Kidney capillary endothelial cell (primary cell): Measurements from ENCODE around the gene RPS29.
"Not testable (repeated sequence)": the region's sequence is repeated elsewhere in the genome, so short reads cannot be mapped to it uniquely, and the experiment has no call there.

Experiments used
- DNase-seq: peaks from one replicate; pipeline ENCODE4 v3.0.0-alpha.2; 2018; ENCODE audit warnings: low spot score

RPS29 gene

DNA sequence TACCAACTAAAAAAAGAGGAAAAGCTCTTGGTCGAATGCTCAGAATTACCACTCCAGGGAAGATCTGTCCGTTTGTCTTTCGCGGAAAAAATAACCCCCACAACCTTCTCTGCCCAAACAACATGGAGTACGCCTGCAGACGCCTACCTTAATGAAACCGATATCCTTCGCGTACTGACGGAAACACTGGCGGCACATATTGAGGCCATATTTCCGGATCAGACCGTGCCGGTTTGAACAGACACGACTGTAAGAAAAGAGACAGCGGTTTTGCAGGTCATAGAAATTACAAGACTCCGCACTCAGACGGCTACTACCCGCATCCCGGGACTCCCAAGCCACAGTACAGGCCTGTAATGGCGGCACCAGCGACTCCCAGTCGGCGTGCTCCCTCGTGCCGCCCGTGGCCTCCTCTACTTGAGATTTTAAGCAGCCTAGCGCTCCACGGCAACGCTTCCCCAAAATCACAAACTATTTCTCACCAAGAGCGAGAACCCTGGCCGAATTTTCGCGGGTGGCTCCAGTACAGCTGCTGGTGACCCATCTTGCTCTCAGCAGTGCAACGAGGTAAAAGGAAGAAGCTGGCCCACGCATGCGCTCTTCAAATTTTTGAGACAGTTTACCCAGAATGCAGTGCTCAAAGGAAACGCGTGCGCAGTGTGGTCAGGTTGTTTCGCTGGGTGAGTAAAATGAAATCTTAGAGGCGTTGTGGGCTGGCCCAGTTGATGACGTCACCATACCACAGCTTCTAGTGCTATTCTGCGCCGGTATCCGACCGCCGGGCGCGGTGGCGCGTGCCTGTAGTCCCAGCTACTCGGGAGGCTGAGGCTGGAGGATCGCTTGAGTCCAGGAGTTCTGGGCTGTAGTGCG is at the start of gene RPS29:
TSS of gene RPS29 (minus strand) at position 578 of the 870 bp plus-strand sequence. CDS start at position 544, 34 bp downstream.
- peak; percentile 98 for DNase-seq

DNA sequence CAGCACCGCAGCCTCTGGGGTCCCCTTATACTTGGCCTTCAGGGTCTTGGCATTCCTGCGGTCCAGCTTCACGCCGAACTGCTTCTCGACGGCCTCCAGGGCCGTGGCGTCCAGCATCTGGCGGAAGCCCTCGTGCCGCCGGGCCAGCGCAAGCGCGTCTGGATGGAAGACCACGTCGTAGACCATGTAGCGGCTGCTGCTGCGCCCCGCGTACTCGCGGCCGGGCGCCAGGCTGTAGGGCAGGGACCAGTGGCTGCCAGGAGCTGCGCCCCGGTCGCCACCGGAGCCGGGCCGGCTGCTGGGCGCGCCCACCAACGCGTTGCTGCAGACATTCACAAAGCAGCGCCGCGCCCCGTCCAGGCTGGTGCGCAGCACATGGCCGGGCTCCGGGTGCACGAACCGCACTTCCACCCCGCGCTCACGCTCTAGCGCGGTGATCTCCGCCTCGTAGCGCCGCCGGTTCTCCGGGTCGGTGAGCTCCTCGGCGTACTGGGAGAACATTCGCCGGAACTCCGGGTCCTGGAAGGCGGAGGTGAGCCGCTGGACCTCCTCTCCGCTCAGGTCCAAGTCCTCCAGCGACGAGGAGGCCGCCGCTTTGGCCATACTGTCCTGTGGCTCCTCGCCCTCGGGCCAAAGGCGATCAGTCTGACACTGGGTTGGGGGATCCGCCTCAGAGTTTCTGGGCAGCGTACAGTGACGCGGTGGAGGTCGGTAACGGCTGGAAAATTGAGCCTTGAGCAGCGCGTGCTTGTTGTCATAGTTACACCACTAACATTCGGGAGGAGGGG is 48.6 kb upstream of the RPS29 start, which contains the start of gene DNAAF2:
TSS of gene DNAAF2 (minus strand) at position 698 of the 788 bp plus-strand sequence. CDS start at position 603, 95 bp downstream.
- DNase-seq: peak; percentile 47

DNA sequence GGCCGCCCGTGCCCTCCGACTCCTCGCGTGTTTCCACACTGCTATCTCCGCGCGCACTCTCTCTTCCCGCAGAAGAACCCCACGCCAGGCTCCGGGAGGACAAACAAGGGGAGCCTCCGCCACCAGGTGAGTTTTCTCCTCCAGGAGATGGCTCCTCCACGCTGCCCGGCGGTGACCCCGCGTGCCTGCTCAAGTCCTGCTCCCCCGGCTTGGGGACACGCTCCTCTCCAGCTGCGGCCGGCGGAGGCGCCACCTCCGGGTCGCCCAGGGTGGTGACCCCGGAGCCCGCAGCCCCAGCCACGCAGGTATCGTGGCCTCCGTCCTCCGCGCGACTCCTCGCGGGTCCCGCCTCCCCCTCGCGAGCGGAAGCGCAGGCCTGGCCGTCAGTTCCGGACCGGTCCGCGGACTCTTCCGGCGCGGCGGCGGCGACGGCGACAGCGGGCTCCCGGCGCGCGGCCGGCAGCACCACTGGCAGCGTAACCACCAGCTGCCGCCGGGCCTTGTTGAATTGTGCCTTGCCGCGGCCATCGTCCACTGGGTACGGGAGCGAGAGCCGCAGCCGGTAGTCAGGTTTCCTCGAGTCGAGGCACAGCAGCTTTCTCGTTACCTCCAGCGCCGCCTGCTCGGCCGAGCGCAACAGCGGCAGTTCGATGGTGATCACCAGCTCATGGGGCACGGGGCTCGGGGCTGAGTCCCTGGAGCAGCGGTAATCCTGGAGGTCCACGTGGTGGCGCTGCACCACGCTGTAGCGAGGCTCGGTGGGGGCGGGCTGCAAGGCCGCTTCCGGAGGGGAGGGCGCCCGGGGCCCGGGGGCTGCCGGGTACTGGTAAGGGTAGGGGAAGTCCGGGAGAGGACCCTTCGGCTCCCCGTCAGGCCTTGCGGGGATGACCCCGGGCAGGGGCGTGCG is 47.7 kb upstream of the RPS29 start:
- DNase-seq: peak; percentile 87

DNA sequence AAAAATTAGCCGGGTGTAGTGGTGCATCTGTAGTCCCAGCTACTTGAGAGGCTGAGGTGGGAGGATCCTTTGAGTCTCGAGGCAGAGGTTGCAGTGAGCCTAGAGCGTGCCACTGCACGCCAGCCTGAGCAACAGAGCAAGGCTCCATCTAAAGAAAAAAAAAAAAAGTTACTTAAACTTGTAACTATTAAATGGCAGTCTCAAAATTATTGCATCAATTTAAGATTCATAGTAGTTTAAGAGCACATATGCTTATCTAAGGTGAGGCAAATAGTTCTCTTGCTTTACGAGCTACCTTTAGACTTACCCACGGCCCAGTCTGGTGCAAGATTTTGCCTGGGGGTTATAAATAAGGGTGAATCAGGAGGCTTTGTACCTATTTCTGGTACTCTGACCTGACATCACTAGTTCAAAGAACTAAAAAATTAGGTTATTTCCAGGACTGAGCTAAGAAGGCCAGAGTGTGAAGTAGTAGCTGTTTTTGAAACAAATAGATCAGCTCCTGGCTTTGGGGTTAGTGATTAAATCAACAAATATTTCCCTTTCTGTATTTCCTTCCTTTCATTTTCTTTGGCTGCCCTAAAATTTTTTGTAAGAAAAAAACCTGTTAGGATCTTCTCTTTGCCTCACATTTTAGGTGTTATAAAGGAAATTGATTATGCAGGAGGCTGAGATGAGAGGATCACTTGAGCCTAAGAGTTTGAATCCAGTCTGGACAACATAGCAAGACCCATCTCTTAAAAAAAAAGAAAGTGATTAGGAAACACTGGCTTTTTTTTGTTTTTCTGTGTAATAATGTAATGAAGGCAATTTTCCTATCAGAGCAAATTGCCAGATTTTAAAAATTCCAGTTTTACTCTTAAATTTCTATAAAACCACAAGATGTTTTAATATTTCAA is 38.0 kb upstream of the RPS29 start:
- no peak for DNase-seq

DNA sequence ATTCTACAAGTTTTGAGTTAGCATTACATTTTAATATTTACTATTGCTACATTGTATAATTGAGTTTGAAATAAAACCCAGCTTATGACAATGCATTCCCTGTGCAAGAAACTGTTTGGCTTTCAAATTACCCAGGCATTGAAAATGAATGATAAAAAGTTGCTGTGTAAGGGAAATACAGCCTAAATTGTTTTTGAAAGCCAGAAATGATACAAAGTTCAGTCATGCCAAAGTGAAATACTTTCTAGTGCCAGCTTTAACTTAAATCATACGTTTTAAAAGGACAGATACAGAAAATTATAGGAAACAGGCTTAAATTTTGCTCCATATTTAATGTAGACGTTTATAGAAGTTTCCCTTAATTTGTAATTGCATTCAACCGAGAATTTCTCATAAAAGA is 37.2 kb upstream of the RPS29 start:
- no peak for DNase-seq

DNA sequence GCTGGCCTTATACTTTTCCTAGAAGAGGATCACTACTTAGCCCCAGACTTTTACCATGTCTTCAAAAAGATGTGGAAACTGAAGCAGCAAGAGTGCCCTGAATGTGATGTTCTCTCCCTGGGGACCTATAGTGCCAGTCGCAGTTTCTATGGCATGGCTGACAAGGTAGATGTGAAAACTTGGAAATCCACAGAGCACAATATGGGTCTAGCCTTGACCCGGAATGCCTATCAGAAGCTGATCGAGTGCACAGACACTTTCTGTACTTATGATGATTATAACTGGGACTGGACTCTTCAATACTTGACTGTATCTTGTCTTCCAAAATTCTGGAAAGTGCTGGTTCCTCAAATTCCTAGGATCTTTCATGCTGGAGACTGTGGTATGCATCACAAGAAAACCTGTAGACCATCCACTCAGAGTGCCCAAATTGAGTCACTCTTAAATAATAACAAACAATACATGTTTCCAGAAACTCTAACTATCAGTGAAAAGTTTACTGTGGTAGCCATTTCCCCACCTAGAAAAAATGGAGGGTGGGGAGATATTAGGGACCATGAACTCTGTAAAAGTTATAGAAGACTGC is 35.9 kb upstream of the RPS29 start:
- no peak for DNase-seq

DNA sequence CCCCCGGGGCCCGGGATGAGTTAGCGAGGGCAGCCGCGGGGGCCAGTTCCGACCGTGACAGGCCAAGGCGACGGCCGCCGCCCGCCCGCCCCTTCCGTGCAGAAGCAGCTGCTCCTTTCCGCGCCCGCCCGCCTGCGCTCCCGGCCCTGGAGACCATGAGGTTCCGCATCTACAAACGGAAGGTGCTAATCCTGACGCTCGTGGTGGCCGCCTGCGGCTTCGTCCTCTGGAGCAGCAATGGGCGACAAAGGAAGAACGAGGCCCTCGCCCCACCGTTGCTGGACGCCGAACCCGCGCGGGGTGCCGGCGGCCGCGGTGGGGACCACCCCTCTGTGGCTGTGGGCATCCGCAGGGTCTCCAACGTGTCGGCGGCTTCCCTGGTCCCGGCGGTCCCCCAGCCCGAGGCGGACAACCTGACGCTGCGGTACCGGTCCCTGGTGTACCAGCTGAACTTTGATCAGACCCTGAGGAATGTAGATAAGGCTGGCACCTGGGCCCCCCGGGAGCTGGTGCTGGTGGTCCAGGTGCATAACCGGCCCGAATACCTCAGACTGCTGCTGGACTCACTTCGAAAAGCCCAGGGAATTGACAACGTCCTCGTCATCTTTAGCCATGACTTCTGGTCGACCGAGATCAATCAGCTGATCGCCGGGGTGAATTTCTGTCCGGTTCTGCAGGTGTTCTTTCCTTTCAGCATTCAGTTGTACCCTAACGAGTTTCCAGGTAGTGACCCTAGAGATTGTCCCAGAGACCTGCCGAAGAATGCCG is 35.1 kb upstream of the RPS29 start:
- DNase-seq: peak; percentile 38

DNA sequence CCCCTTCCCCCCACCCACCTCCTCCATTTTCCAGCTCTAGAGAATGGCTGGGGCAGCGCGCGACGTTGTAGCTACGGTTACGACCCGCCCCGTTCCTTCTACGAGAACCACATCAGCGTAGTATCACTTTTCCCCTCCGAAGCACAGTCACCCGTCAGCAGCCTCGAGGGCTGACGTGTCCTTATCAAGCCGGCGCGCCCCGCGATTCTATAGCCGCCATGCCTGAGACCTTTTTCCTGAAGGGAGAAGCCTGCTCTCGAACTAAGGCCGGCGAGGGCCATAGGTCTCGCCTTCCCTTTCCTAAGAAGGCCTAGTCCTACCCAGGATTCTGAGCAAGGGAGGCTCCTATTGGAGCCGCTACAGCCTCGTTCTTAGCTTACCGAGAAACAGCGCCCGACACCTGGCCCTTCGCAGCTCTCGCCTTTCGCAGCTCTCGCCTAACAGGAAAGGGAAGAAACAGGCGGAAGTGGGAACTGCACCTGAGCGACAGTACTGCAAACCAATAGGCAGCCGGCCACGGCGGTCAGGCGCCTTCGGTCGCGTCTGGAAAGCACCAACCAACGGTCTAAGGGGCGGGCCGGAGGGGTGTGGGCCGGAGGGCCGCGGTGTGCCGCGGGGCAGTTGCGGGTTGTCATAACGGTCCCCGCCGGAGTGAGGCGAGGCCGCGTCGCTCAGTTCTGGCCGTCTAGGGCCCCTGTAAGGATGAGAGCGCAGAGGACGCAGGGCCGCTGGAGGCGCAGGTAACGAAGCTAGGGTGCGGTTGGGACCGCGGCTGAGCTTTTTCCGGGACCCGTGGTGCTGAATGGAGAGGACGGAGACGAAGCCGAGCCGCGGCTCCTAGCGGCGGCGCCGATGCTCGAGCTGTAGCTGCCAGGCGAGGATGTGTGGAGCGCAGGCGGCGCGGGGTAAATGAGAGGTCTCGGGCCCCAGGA is 34.3 kb upstream of the RPS29 start, which contains the start of the genes MGAT2 and RPL36AL:
TSS of gene MGAT2 (plus strand) at position 618 of the 932 bp plus-strand sequence. CDS start 470 bp downstream, outside the sequence.
TSS of gene RPL36AL (minus strand) at position 445 of the 932 bp plus-strand sequence. CDS start 1,522 bp downstream, outside the sequence.
- DNase-seq: peak; percentile 97

DNA sequence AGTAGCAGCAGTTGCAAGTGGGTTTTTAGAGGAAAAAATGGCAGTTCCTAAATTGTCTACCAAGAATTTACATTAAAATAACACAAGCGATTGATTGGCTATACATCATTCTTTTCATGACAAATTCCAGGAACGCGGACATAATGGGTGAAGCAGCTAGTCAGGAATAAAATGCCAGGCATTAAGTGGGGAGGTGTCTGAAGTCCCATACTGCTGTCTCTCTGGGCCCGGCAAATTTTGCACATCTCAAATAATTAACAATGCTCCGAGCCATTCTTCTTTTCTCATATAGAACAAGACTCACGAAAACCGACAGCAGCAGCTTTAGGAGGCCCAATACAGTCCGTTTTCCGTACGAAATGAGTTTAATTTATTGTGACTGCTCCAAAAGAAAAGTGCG is 33.5 kb upstream of the RPS29 start:
- DNase-seq: no peak

DNA sequence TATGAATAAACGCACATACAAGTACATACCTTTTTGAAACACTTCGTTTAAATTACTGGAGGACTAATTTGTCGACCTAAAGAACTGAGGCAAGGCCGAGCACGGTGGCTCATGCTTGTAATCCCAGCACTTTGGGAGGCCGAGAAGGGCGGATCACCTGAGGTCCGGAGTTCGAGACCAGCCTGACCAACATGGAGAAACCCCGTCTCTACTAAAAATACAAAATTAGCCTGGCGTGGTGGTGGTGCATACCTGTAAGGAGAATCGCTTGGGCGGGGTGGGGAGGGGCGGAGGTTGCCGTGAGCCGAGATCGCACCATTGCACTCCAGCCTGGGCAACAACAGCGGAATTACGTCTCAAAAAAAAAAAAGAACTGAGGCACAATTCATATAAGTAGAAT is 33.1 kb upstream of the RPS29 start:
- DNase-seq: not testable (repeated sequence)

DNA sequence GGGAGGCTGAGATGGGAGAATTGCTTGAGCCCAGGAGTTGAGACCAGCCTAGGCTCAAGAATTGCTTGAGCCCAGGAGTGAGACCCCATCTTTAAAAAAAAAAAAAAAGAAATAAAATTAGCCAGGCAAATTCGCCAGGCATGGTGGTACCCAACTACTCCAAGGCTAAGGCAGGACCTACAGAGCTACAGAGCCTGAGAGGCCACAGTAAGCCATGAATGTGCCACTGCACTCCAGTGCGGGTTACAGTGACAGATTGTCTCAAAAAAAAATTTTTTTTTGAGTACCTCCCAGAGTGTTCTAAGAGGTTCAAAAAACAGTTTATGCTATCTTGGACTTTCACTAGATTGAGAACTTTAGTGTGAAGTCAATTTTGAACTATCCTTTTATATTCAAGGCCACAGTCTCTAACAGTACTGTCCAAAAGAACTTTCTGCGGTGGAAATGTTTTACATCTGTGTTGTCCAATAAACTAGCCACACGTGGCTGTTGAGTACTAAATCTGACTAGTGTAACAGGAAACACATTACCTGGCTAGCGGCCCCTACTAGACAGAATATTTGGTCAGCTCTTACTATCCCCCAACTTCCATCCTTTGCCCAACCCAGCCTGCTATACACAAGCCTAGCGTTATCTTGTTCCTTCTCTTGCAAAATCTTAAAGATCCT is 31.8 kb upstream of the RPS29 start:
- DNase-seq: no peak

DNA sequence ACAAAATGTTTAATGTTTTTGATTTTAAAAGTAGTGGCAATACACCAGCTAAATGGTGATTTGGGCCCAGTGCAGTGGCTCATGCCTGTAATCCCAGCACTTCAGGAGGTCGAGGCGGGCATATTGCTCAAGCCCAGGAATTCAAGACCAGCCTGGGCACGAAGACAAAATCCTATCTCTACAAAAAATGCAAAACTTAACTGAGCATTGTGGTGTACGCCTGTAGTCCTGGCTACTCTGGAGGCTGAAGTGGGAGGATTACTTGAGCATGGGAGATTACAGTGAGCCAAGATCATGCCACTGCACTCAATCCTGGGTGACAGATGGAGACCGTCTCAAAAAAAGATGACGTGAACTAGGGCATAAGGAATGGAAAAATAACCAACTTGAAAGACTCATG is 29.6 kb upstream of the RPS29 start:
- no peak for DNase-seq

DNA sequence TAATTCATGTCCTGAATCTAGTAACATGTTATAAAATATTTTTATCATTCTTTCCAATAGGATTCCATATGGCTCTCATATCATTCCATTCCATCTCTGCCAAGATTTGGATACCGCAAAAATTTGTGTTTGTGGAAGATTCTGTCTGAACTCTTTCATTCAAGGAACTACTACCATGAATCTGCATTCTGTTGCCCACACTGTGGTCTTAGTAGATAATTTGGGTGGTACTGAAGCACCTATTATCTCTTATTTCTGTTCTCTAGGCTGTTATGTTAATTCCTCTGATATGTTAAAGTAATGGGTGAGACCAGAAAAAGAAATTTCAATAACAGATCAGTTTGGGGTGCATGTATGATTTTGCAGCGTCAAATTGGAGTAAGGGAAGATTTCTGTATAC is 28.0 kb upstream of the RPS29 start:
- DNase-seq: no peak

DNA sequence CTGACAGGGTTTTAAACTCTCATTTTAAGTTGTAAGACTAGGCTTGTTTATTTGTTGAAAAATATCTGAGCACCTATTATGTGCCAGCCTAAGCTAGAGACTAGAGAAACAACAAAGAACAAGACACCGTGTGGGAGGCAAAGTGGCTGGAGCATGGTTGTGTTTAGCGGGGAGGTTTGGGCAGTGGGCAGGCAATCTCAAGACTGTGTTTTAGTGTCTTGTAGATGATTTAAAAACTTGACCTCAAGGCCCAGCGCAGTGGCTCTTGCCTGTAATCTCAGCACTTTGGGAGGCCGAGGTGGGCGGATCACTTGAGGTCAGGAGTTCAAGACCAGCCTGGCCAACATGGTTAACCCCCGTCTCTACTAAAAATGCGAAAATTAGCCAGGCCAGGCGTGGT is 26.5 kb upstream of the RPS29 start:
- no peak for DNase-seq

DNA sequence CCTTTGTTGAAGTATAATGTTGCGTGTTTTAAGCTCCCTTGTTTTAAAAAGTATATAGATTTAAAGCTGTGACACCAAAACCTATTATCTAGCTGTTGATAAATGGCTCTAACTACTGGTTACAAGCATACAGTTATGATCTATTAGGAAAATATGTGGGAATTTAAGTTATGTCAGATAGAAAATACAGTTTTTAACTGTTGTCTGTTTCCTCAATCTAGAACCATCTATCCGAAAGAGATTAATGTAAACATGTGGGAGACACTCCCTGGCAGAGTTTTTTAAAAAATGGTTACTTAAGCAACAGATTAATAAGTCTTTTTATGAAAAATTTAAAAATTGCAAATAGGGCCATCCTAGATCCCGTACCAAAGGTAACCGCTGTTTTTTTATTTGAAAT is 26.1 kb upstream of the RPS29 start:
- DNase-seq: no peak

DNA sequence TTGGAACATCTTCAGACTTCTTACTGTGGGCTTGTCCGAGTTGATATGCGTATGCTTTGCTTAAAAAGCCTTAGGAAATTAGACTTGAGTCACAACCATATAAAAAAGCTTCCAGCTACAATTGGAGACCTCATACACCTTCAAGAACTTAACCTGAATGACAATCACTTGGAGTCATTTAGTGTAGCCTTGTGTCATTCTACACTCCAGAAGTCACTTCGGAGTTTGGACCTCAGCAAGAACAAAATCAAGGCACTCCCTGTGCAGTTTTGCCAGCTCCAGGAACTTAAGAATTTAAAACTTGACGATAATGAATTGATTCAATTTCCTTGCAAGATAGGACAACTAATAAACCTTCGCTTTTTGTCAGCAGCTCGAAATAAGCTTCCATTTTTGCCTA is 21.4 kb upstream of the RPS29 start:
- no peak for DNase-seq

DNA sequence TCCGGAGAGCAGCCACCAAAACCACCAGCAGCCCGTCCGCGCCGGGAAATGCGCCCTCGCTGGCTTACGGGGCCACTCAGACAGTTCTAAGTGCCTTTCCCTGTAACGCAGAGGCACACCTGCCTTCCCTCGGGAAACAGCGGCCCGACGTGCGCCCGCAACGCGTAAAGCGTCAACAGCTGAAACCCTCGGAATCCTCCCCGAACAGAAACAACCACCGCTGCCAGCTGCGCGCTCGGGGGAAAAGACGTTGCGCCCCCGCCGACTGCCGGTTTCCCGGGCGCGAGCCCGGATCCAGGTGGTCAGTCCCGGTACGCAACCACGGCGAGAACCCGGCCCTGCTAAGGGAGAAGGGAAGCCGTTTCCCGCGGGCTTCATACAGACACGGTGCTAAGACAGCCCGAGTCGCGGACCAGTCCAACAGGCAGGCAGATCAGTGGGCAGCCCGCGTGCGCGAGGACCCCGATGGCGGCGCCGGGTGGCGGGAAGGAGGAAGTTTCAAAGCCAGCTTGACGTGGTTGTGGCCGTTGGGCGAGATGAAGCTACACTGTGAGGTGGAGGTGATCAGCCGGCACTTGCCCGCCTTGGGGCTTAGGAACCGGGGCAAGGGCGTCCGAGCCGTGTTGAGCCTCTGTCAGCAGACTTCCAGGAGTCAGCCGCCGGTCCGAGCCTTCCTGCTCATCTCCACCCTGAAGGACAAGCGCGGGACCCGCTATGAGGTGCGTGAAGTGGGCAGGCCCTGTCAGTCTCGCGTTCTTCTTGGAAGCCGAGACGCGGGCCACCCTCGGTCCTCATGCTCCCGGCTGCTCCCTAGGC is 12.5 kb upstream of the RPS29 start, which contains the start of gene LRR1:
TSS of gene LRR1 (plus strand) at position 456 of the 816 bp plus-strand sequence. CDS start at position 537, 81 bp downstream.
- peak; percentile 80 for DNase-seq
